Esophagus muscularis mucosa (tissue), 4 donors: ENCODE measurements around the gene COX5B. TPM values are rescaled to one million over a fixed set of nuclear protein-coding genes. Genes with fewer than 3 reads are reported as not detected.

ENCODE experiments used
- DNase-seq: peaks from one replicate; pipeline ENCODE4 v3.0.0-alpha.2; 2017; ENCODE audit errors: extremely low spot score
- H3K27ac ChIP-seq, 4 donors: fragments of 200-600 bp; sonication (generic); replicated peaks in 1 of 4; 1 replicate in 3 of 4; 2 replicates in 1 of 4; pipeline ENCODE4 v1.5.1; 2016 to 2019; ENCODE audit warnings: mild to moderate bottlenecking in 1 of 4
- H3K27me3 ChIP-seq, 4 donors: fragments of 200-600 bp; sonication (generic); one replicate each; pipeline versions ENCODE4 v1.5.1 to v1.6.0; 2016 to 2019
- H3K36me3 ChIP-seq, 4 donors: fragments of 200-600 bp; sonication (generic); one replicate each; pipeline ENCODE4 v1.5.1; 2016 to 2019
- H3K4me1 ChIP-seq, 4 donors: fragments of 200-600 bp; sonication (generic); one replicate each; pipeline ENCODE4 v1.5.1; 2016 to 2019
- H3K4me3 ChIP-seq, 4 donors: fragments of 200-600 bp; sonication (generic); 1 replicate in 2 of 4; 2 replicates in 2 of 4; pipeline ENCODE4 v1.5.1; 2016 to 2019; ENCODE audit warnings: mild to moderate bottlenecking in 4 of 4, moderate library complexity in 1 of 4
- H3K9me3 ChIP-seq, 4 donors: fragments of 200-600 bp; sonication (generic); 1 replicate in 3 of 4; 2 replicates in 1 of 4; pipeline ENCODE4 v1.5.1; 2016 to 2019
- CTCF ChIP-seq, 3 experiments: fragments of 200-600 bp in 2 of 3; fragments of 450-650 bp in 1 of 3; sonication (generic) in 2 of 3; IDR thresholded peaks; one replicate each; pipeline ENCODE4 v1.5.1; 2017 to 2019; ENCODE audit warnings: antibody characterized with exemption in 3 of 3, mild to moderate bottlenecking in 2 of 3, moderate library complexity in 1 of 3
- EP300 ChIP-seq: sonication (generic); formaldehyde crosslinking; IDR thresholded peaks from one replicate; pipeline ENCODE4 v1.6.1; 2017; ENCODE audit warnings: antibody characterized with exemption
- POLR2AphosphoS5 ChIP-seq, 2 donors: sonication (generic); formaldehyde crosslinking; IDR thresholded peaks; one replicate each; pipeline ENCODE4 v1.6.1; 2017; ENCODE audit warnings: antibody characterized with exemption in 2 of 2
- WGBS: methylation state at CpG from one replicate; pipeline ENCODE4 v1.1.5; 2018; 5-methylcytosine and 5-hydroxymethylcytosine counted together
- intact Hi-C: fragments of 100-400 bp; cut with DNase I; formaldehyde crosslinking; loops from one replicate; pipeline ENCODE4 v1.15.1; 2023
- small RNA-seq, 3 donors: library from RNA; depleted of rRNA; stranded (forward); fragments of <200 nt; gene quantifications; one replicate each; pipeline ENCODE3, GENCODE V24; 2016
- total RNA-seq, 4 donors: library from RNA; depleted of rRNA; stranded (reverse); fragments of >200 nt; gene quantifications; one replicate each; pipeline versions ENCODE4 v1.1.0 to v1.2.1, GENCODE V29; 2016

COX5B gene
- total RNA-seq, 4 donors from 2014 or later: 382 to 507 (median 481) TPM

DNA sequence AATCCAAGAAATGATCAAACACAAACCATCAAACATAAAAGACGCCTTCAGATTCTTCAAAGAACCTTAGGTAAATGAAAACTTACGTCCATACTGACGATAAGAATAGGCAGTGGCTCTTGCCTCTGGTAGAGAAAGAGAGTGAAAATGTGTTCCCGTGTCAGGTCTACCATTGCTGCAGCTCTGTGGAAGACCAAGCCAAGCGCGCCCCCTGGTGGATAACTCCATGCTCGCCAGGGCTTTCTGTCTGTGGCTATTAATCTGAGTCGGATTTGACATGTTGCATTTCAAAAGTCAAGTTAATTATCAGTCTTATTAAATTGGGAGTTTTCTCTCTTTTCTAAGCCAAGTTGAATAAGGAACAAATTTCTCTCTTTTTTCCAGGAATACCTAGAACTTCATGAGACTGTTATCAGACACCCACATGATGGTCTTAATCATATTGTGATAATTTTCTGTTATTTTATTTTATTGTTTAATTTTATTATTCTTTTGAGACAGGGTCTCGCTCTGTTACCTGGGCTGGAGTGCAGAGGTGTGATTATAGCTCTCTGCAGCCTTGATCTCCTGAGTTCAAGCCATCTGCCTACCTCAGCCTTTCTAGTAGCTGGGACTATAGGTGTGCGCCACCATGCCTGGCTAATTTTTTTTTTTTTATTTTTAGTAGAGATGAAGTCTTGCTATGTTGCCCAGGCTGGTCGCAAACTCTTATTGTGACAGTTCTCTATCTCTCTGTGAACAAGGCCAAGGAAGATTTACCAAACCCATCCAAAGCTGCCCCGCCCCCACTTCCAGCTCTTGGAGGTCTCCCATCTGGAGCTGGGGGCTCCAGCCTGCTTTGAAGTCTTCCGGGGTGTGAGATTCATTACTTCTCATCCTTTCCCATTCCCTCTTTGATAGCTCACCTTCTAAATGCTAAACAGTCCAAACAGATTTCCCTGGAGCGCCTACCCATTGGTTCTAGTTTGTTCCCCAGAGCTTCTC lies 51.7 kb downstream of the COX5B start:
- H3K4me1 ChIP-seq: peaks cover 0 to 5% (median 2%) of the 10 kb centered on the region in 4 donors
- no peak overlapping the region for H3K4me3 ChIP-seq
- intact Hi-C loops: loop anchor here (2.0 to 10.0 kb wide), 3 partner anchors 33 to 107 kb away; partner anchors contain the start of genes ACTR1B and COX5B
- WGBS: 26% methylated on average over 14 of the region's 14 CpGs
- no peak overlapping the region for H3K27ac ChIP-seq
- TF ChIP-seq POLR2AphosphoS5 (IDR thresholded peaks at IDR 0.05) (peak in 1 of 2 donors; percentile 64), EP300 (no peak), CTCF (IDR thresholded peaks at IDR 0.05) (peak in 2 of 3 experiments; percentile 97 to 98)
- peak; percentile 98 for DNase-seq
- H3K9me3 ChIP-seq: no peaks in the 10 kb centered on the region
- no peaks in the 10 kb centered on the region for H3K27me3 ChIP-seq
- H3K36me3 ChIP-seq: no peaks in the 10 kb centered on the region

Small RNA genes lying within 50 kb of the gene (small RNA-seq; reads per million reads assigned to genes)
- 0 to 0.19 (median 0) reads per million in 3 donors for gene RNU4-8P

Other genes with a start within 250 kb of the COX5B start
- gene ANKRD36B, start 56.2 kb upstream of the COX5B start, total RNA-seq: 10 to 100 TPM in 3 of 4 donors, 1 to 10 TPM in 1; 9.4 to 25.7 (median 15.0) TPM
- gene ACTR1B, start 18.0 kb downstream of the COX5B start, total RNA-seq: 10 to 100 TPM; 74.3 to 89.2 (median 83.9) TPM
- gene C2orf92, start 23.7 kb downstream of the COX5B start, total RNA-seq: 1 to 10 TPM; 2.1 to 6.5 (median 3.6) TPM
- 1 to 10 TPM; 1.2 to 3.5 (median 1.8) TPM for gene ZAP70, start 67.5 kb downstream of the COX5B start, total RNA-seq